Esophagus muscularis mucosa (tissue), 4 donors: ENCODE results near the gene AQP7. TPM values are rescaled to one million over a fixed set of nuclear protein-coding genes. Genes with fewer than 3 reads are reported as not detected.

Experiments used
- DNase-seq: peaks from one replicate; pipeline ENCODE4 v3.0.0-alpha.2; 2017; ENCODE audit errors: extremely low spot score
- H3K27ac ChIP-seq, 4 donors: fragments of 200-600 bp; sonication (generic); replicated peaks in 1 of 4; 1 replicate in 3 of 4; 2 replicates in 1 of 4; pipeline ENCODE4 v1.5.1; 2016 to 2019; ENCODE audit warnings: mild to moderate bottlenecking in 1 of 4
- H3K27me3 ChIP-seq, 4 donors: fragments of 200-600 bp; sonication (generic); one replicate each; pipeline versions ENCODE4 v1.5.1 to v1.6.0; 2016 to 2019
- H3K36me3 ChIP-seq, 4 donors: fragments of 200-600 bp; sonication (generic); one replicate each; pipeline ENCODE4 v1.5.1; 2016 to 2019
- H3K4me1 ChIP-seq, 4 donors: fragments of 200-600 bp; sonication (generic); one replicate each; pipeline ENCODE4 v1.5.1; 2016 to 2019
- H3K4me3 ChIP-seq, 4 donors: fragments of 200-600 bp; sonication (generic); 1 replicate in 2 of 4; 2 replicates in 2 of 4; pipeline ENCODE4 v1.5.1; 2016 to 2019; ENCODE audit warnings: mild to moderate bottlenecking in 4 of 4, moderate library complexity in 1 of 4
- H3K9me3 ChIP-seq, 4 donors: fragments of 200-600 bp; sonication (generic); 1 replicate in 3 of 4; 2 replicates in 1 of 4; pipeline ENCODE4 v1.5.1; 2016 to 2019
- EP300 ChIP-seq: sonication (generic); formaldehyde crosslinking; IDR thresholded peaks from one replicate; pipeline ENCODE4 v1.6.1; 2017; ENCODE audit warnings: antibody characterized with exemption
- POLR2A ChIP-seq: fragments of 450-650 bp; IDR thresholded peaks from one replicate; pipeline ENCODE4 v1.6.1; 2017; ENCODE audit warnings: antibody characterized with exemption, moderate library complexity, mild to moderate bottlenecking, low read depth
- POLR2AphosphoS5 ChIP-seq, 2 donors: sonication (generic); formaldehyde crosslinking; IDR thresholded peaks; one replicate each; pipeline ENCODE4 v1.6.1; 2017; ENCODE audit warnings: antibody characterized with exemption in 2 of 2
- WGBS: methylation state at CpG from one replicate; pipeline ENCODE4 v1.1.5; 2018; 5-methylcytosine and 5-hydroxymethylcytosine counted together
- intact Hi-C: fragments of 100-400 bp; cut with DNase I; formaldehyde crosslinking; loops from one replicate; pipeline ENCODE4 v1.15.1; 2023
- total RNA-seq, 4 donors: library from RNA; depleted of rRNA; stranded (reverse); fragments of >200 nt; gene quantifications; one replicate each; pipeline versions ENCODE4 v1.1.0 to v1.2.1, GENCODE V29; 2016
- TF ChIP-seq, protein P1 (sequence below), 3 experiments: fragments of 200-600 bp in 2 of 3; fragments of 450-650 bp in 1 of 3; sonication (generic) in 2 of 3; IDR thresholded peaks; one replicate each; pipeline ENCODE4 v1.5.1; 2017 to 2019; ENCODE audit warnings: antibody characterized with exemption in 3 of 3, mild to moderate bottlenecking in 2 of 3, moderate library complexity in 1 of 3

Gene AQP7
- total RNA-seq, 4 donors from 2014 or later: 0.33 to 1.8 (median 1.4) TPM

DNA sequence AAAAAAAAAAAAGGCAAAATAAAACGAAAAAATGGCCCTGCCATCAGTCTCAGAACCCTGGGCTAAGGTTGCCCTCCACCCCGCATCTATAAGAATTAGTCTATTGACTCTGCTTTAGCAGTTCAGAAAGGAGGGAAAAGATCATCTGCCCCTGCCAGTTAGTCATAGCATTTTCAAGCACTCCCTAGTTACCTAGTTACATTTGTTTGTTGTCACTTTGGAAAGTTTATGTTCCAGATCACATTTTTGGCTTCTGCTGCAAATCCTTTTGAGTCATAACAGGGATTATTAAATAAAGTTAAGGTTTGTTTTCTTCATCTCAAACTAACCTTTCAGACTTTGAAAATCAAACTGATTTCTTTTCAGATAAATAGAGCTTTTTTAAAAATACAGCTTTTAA lies 52.1 kb downstream of the AQP7 start:
- H3K27ac ChIP-seq: peak overlapping the region; percentile 79 to 85 (median 82)
- intact Hi-C loops: no loop called here
- DNase-seq: no peak
- 34% methylated on average over 2 of the region's 2 CpGs for WGBS
- H3K4me1 ChIP-seq: peaks cover 25 to 55% (median 34%) of the 10 kb centered on the region in 4 donors
- no peak overlapping the region for H3K4me3 ChIP-seq
- H3K9me3 ChIP-seq: no peaks in the 10 kb centered on the region
- peaks cover 23 to 58% (median 41%) of the 10 kb centered on the region in 4 donors for H3K36me3 ChIP-seq
- TF ChIP-seq EP300: no peak
- TF ChIP-seq, protein P1, sequence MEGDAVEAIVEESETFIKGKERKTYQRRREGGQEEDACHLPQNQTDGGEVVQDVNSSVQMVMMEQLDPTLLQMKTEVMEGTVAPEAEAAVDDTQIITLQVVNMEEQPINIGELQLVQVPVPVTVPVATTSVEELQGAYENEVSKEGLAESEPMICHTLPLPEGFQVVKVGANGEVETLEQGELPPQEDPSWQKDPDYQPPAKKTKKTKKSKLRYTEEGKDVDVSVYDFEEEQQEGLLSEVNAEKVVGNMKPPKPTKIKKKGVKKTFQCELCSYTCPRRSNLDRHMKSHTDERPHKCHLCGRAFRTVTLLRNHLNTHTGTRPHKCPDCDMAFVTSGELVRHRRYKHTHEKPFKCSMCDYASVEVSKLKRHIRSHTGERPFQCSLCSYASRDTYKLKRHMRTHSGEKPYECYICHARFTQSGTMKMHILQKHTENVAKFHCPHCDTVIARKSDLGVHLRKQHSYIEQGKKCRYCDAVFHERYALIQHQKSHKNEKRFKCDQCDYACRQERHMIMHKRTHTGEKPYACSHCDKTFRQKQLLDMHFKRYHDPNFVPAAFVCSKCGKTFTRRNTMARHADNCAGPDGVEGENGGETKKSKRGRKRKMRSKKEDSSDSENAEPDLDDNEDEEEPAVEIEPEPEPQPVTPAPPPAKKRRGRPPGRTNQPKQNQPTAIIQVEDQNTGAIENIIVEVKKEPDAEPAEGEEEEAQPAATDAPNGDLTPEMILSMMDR (IDR thresholded peaks at IDR 0.05): no peak
- TF ChIP-seq POLR2A: no peak
- peak in 1 of 2 donors; percentile 61 for TF ChIP-seq POLR2AphosphoS5 (IDR thresholded peaks at IDR 0.05)
- no peaks in the 10 kb centered on the region for H3K27me3 ChIP-seq

DNA sequence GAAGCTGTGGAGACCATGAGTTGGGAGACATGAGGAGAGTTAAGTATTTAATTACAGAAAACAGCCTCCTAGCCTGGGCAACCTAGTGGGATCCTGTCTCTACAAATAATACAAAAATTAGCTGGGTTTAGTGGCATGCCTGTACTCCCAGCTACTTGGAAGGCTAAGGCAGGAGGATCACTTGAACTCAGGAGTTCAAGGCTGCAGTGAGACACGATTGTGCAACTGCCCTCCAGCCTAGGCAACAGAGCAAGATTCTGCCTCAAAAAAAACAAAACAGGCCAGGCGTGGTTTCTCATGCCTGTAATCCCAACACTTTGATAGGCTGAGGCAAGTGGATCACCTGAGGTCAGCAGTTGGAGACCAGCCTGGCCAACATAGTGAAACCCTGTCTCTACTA lies 52.6 kb downstream of the AQP7 start:
- DNase-seq: no peak

DNA sequence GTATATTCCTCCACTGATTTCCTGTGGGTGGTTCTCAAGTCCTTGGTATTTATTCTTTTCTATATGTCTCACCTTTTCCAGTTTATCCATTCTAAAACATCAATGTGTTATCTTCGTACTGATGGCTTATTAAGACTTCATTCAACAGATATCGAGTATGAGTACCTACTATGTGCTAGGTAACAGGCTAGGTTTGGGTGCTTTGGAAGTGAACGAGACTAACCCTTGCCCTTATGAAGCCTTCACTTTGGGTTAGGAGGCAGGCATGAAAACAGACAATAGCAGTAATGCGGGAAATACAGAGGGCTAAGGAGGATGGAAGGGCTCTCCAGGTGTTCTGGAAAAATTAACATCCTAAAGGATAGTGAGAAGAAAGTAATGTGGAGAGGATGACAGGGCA lies 53.4 kb downstream of the AQP7 start:
- 98% methylated on average over 4 of the region's 4 CpGs for WGBS
- no peaks in the 10 kb centered on the region for H3K9me3 ChIP-seq
- intact Hi-C loops: no loop called here

More for the DNA sequence above, 52.6 kb downstream of the AQP7 start:
- Histone ChIP-seq H3K27ac (peak overlapping the region; percentile 79 to 85 (median 82)), H3K36me3 (peaks cover 28 to 58% (median 46%) of the 10 kb centered on the region in 4 donors), H3K4me1 (peaks cover 23 to 49% (median 32%) of the 10 kb centered on the region in 4 donors), H3K9me3 (no peaks in the 10 kb centered on the region), H3K27me3 (no peaks in the 10 kb centered on the region), H3K4me3 (no peak overlapping the region)
- 87% methylated on average over 2 of the region's 2 CpGs for WGBS
- no peak for TF ChIP-seq EP300
- no peak for TF ChIP-seq POLR2AphosphoS5 (IDR thresholded peaks at IDR 0.05)
- TF ChIP-seq POLR2A: no peak
- TF ChIP-seq, protein P1 (IDR thresholded peaks at IDR 0.05): no peak
- intact Hi-C loops: no loop called here

DNA sequence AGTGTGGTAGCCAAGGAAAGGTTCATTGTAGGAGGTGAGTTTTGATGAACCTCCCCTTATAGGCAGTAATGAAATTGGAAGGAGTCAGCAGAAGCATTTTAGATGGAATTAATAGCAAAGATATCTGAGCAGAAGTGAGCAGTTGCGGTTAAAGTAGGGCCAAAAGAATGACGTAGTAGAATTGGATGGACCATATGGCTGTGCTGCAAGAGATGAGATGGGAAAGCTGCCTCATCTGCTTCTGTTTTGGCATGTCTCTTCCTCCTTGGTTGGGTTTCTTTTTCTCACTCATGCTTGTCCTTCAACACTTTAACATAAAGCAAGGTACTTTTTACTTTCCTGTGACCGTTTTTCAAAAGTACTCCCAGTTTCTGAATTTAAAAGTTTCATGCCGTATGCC lies 55.8 kb downstream of the AQP7 start:
- intact Hi-C loops: no loop called here
- Histone ChIP-seq H3K27ac (peak overlapping the region; percentile 37 to 57 (median 44)), H3K4me3 (no peak overlapping the region), H3K4me1 (peaks cover 17 to 36% (median 20%) of the 10 kb centered on the region in 4 donors), H3K27me3 (no peaks in the 10 kb centered on the region), H3K36me3 (peaks cover 58 to 79% (median 71%) of the 10 kb centered on the region in 4 donors), H3K9me3 (no peaks in the 10 kb centered on the region)
- 60% methylated on average over 4 of the region's 4 CpGs for WGBS
- no peak for DNase-seq
- TF ChIP-seq POLR2AphosphoS5 (IDR thresholded peaks at IDR 0.05) (peak in 1 of 2 donors; percentile 15), POLR2A (no peak), EP300 (no peak)
- TF ChIP-seq, protein P1 (IDR thresholded peaks at IDR 0.05): no peak

More for the DNA sequence above, 53.4 kb downstream of the AQP7 start:
- Histone ChIP-seq H3K4me3 (no peak overlapping the region), H3K27ac (peak overlapping the region; percentile 79 to 85 (median 82)), H3K36me3 (peaks cover 36 to 60% (median 50%) of the 10 kb centered on the region in 4 donors), H3K4me1 (peaks cover 18 to 43% (median 26%) of the 10 kb centered on the region in 4 donors), H3K27me3 (no peaks in the 10 kb centered on the region)
- no peak for TF ChIP-seq POLR2A
- no peak for TF ChIP-seq EP300
- TF ChIP-seq, protein P1 (IDR thresholded peaks at IDR 0.05): no peak
- TF ChIP-seq POLR2AphosphoS5 (IDR thresholded peaks at IDR 0.05): no peak
- DNase-seq: no peak

DNA sequence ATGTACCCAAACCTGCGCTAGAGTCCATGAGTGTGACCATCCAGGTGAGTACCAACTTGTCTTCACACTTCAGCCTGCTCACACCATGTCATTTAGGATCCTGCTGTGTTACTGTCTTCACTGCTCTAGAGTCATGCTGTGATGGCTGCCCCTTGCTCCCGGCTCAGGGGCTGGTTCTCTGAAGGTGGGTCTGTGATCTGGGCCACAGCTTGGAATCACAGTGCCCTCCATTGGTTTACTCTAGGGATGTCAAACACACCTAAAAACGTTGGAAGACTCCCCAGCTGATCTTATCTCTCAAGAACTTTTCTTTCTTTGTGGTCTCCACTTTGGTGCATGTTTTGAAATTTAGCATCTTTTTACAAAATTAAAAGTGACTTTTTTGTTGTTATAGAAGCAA lies 58.2 kb downstream of the AQP7 start:
- 81% methylated on average over 3 of the region's 3 CpGs for WGBS
- TF ChIP-seq POLR2A: no peak
- TF ChIP-seq POLR2AphosphoS5 (IDR thresholded peaks at IDR 0.05): no peak
- TF ChIP-seq EP300: no peak
- TF ChIP-seq, protein P1 (IDR thresholded peaks at IDR 0.05): no peak
- H3K4me3 ChIP-seq: no peak overlapping the region

More for the DNA sequence above, 58.2 kb downstream of the AQP7 start:
- no peak for DNase-seq
- Histone ChIP-seq H3K27ac (no peak overlapping the region), H3K27me3 (no peaks in the 10 kb centered on the region), H3K4me1 (peaks cover 0 to 13% (median 0%) of the 10 kb centered on the region in 4 donors), H3K36me3 (peaks cover 82 to 100% (median 94%) of the 10 kb centered on the region in 4 donors), H3K9me3 (peaks cover 0 to 4% (median 0%) of the 10 kb centered on the region in 4 donors)
- intact Hi-C loops: no loop called here
